Measurements from ENCODE around the gene SNORC. TPM values are rescaled to one million over a fixed set of nuclear protein-coding genes. Genes with fewer than 3 reads are reported as not detected.

Gene SNORC
- total RNA-seq (2012; rRNA removed) = under 0.01 and 0.28 TPM in 2 replicates
- 0.67 and 0.79 TPM in 2 replicates for polyA plus RNA-seq (2012; rRNA removed)
- 0.03 and 0.26 TPM in 2 replicates for polyA plus RNA-seq (2012; cell fraction: cytosol; rRNA removed)
- polyA plus RNA-seq (2012; cell fraction: nucleus; rRNA removed; ENCODE audit: low replicate concordance) = 5.9 and 8.0 TPM in 2 replicates
- percentile 58 among the genes with signal in this experiment for Bru-seq, nascent RNA
- BruChase-seq, experiment 1, labeled RNA remaining after a 6-hour chase = percentile 52 among the genes with signal in this experiment
- BruChase-seq, experiment 2, labeled RNA remaining after a 2-hour chase = percentile 57 among the genes with signal in this experiment
- long read RNA-seq, partial matches to known transcripts = 0 of 2 reads
- long read RNA-seq, other reads (novel, unspliced or antisense) = 2 of 2 reads

DNA sequence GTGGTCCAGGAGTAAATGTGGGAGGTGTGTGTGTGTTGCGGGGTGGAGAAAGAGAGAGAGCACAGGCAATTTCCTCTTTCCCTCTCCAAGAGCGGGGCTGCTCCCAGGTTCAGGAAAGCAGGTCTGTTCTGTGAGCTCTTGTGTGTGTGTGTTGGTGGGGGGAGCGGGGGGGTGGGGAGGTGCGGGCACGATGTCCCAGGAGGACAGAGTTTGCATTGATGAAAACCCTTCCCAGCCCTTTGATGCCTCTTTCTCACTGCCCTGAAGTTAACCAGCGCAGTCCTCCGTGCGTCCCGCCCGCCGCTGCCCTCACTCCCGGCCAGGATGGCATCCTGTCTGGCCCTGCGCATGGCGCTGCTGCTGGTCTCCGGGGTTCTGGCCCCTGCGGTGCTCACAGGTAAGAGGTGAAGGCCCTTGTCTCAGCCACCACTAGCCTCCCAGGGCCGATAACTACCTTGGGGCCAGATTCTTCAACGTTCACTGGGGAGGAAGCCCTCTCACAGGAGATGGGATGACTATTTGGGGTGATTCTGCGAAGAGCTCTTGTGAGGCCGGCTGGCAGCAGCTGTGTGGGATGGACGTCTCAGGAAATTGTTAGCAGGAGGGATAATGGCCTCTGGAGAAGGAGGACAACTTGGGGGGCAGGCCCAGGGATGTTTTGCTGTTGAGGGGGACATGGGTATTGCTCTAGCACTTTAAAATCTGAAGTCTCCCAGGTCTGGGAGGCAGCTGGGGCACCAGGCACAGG, at the start of gene SNORC:
Gene SNORC, plus strand, starts transcription at position 247 of the 748 bp plus-strand sequence. Its CDS starts 78 bp downstream, at position 325.
- no peak for ATAC-seq (ENCODE audit: low read depth)
- no peak within 1 kb of the TSS for H3K14ac ChIP-seq (replicated peaks; ENCODE audit: low read depth, low read length)
- no peak within 1 kb of the TSS for H2BK15ac ChIP-seq (ENCODE audit: low read depth, low read length)
- H2AFZ ChIP-seq (replicated peaks; ENCODE audit: low read length, poor library complexity) = no peak within 1 kb of the TSS
- H3K4me1 ChIP-seq (ENCODE audit: control insufficient read depth, insufficient read depth, low read length) = no peaks in the 10 kb centered on the region
- ChIA-PET POLR2A (ENCODE audit: unreplicated experiment) (no interaction called here), CTCF (no interaction called here)
- H2BK5ac ChIP-seq (ENCODE audit: low read depth, low read length, poor library complexity, severe bottlenecking) = no peak within 1 kb of the TSS
- H4K8ac ChIP-seq (ENCODE audit: low read depth in 2 of 2, low read length in 2 of 2) = no peak within 1 kb of the TSS
- no peak within 1 kb of the TSS for H2BK20ac ChIP-seq (ENCODE audit: low read depth, low read length)
- no peaks in the 10 kb centered on the region for H4K20me1 ChIP-seq (ENCODE audit: insufficient read depth, low read length)
- no peak within 1 kb of the TSS for H3K27ac ChIP-seq (ENCODE audit: insufficient read depth, low read length)
- no peaks in the 10 kb centered on the region for H3K36me3 ChIP-seq (ENCODE audit: control insufficient read depth, insufficient read depth, low read length)
- no peak within 1 kb of the TSS for H3K9ac ChIP-seq (ENCODE audit: low read depth, low read length)
- no peak within 1 kb of the TSS for H4K5ac ChIP-seq (ENCODE audit: low read depth, low read length)
- no peak within 1 kb of the TSS for H3K4ac ChIP-seq (ENCODE audit: low read depth, low read length)
- dilution Hi-C loops (cut with HindIII; ENCODE audit: low sequenced_read_pairs, unreplicated experiment) (no loop called here), intact Hi-C loops (cut with micrococcal nuclease) (no loop called here), in situ Hi-C loops (cut with MboI; ENCODE audit: low sequenced_read_pairs) (no loop called here)
- no peak within 1 kb of the TSS for H3K56ac ChIP-seq (ENCODE audit: extremely low read depth, insufficient read depth, low read length)
- no peaks in the 10 kb centered on the region for H3K79me1 ChIP-seq (ENCODE audit: low read depth in 1 of 2, low read length in 2 of 2)
- H3K4me3 ChIP-seq (ENCODE audit: insufficient read depth, low read depth, low read length) = no peak within 1 kb of the TSS
- WGBS, 2 experiments (ENCODE audit: extremely low coverage in 2 of 2, insufficient read length in 1 of 2) = no CpG with 5 or more reads among the region's 21 CpGs
- TF ChIP-seq POLR2A (IDR thresholded peaks at IDR 0.05; ENCODE audit: low read depth, low read length) = no peak
- H3K9me3 ChIP-seq (ENCODE audit: control insufficient read depth, insufficient read depth, low read length) = no peaks in the 10 kb centered on the region
- peak within 1 kb of the TSS; percentile 61 for H2AK9ac ChIP-seq (replicated peaks; ENCODE audit: low read depth, low read length, poor library complexity)
- no peak within 1 kb of the TSS for H3K18ac ChIP-seq (ENCODE audit: low read depth, low read length)
- no peak within 1 kb of the TSS for H3K4me2 ChIP-seq (ENCODE audit: low read depth, low read length)
- H2BK120ac ChIP-seq (ENCODE audit: low read depth, low read length) = no peak within 1 kb of the TSS
- H3K9me1 ChIP-seq (ENCODE audit: insufficient read depth, low read length) = no peaks in the 10 kb centered on the region
- no peaks in the 10 kb centered on the region; the same call in 1 of the 2 replicates for H3K27me3 ChIP-seq (ENCODE audit: control insufficient read depth, insufficient read depth, low read length)
- no peak for DNase-seq
- H3K23ac ChIP-seq (ENCODE audit: low read depth, low read length) = no peak within 1 kb of the TSS
- no peak within 1 kb of the TSS for H2AK5ac ChIP-seq (ENCODE audit: low read depth, low read length)
- H4K91ac ChIP-seq (ENCODE audit: insufficient read depth, low read depth, low read length) = no peak within 1 kb of the TSS
- BruUV-seq (replicated peaks) = no TSS peak
